IPS-18a (cell line): ENCODE measurements around the gene ACRV1.

Experiments used
- H3K27ac ChIP-seq: one replicate; pipeline ENCODE4 v1.5.1; 2013; ENCODE audit warnings: low read length
- H3K27me3 ChIP-seq: one replicate; pipeline ENCODE4 v1.6.1; 2013; ENCODE audit warnings: mild to moderate bottlenecking, low read length; ENCODE audit not compliant: control insufficient read depth, insufficient read depth
- H3K36me3 ChIP-seq: one replicate; pipeline ENCODE4 v1.6.1; 2013; ENCODE audit warnings: low read depth, low read length; ENCODE audit not compliant: control insufficient read depth
- H3K4me1 ChIP-seq: one replicate; pipeline ENCODE4 v1.6.1; 2013; ENCODE audit warnings: low read depth, low read length; ENCODE audit not compliant: control insufficient read depth
- H3K4me3 ChIP-seq: one replicate; pipeline ENCODE4 v1.5.1; 2013; ENCODE audit warnings: low read length
- H3K9ac ChIP-seq: one replicate; pipeline ENCODE4 v1.6.1; 2013; ENCODE audit warnings: mild to moderate bottlenecking, low read length, moderate library complexity
- H3K9me3 ChIP-seq: one replicate; pipeline ENCODE4 v1.6.1; 2013; ENCODE audit warnings: low read depth, low read length; ENCODE audit not compliant: control insufficient read depth

Gene ACRV1

DNA sequence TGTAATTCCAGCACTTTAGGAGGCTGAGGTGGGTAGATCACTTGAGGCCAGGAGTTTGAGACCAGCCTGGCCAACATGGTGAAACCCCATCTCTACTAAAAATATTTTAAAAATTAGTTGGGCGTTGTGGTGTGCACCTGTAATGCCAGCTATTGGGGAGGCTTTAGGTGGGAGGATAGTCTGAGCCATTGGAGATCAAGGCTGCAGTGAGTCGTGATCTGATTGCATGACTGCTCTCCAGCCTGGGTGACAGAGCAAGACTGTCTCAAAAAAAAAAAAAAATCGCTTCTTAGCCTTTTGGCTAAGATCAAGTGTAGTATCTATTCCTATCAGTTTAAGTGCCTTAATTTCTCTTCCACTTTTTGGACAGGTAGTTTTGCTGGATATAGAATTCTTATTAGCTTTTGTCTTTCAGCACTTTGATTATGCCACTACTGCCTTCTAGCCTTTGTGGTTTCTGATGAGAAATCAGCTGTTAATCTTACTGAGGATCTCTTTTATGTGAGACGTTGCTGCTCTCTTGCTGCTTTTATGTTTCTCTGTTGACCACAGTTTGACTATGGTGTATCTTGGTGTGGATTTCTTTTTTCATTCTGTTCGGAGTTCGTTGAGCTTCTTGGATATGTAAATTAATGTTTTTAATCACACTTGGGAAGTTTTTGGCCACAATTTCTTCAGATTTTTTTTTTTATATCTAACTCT lies 31.0 kb downstream of the ACRV1 start:
- peaks cover 79% of the 10 kb centered on the region for H3K36me3 ChIP-seq
- H3K4me1 ChIP-seq: no peaks in the 10 kb centered on the region

DNA sequence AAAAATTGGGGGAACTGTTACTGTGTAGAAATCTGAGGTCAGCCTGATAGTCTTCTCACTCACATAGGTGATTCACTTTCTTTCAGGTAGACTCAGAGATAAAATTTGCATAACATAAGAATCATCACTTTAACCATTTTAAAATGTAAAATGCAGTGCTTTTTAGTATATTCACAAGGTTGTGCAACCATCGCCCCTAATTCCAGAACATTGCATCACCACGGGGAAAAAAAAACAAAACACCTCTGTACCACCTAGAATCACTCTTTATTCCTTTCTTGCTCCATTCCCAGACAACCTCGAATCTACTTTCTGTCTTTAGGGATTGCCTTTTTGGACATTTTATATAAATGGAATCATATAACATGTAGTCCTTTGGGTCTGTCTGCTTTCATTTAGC lies 34.8 kb downstream of the ACRV1 start:
- Histone ChIP-seq H3K9me3 (no peaks in the 10 kb centered on the region), H3K4me3 (no peak overlapping the region), H3K36me3 (peaks cover 84% of the 10 kb centered on the region), H3K27ac (no peak overlapping the region), H3K9ac (no peak overlapping the region), H3K27me3 (no peaks in the 10 kb centered on the region), H3K4me1 (no peaks in the 10 kb centered on the region)

More for the DNA sequence above, 31.0 kb downstream of the ACRV1 start:
- H3K27me3 ChIP-seq: no peaks in the 10 kb centered on the region
- no peak overlapping the region for H3K27ac ChIP-seq
- H3K9me3 ChIP-seq: no peaks in the 10 kb centered on the region
- H3K4me3 ChIP-seq: no peak overlapping the region
- no peak overlapping the region for H3K9ac ChIP-seq

DNA sequence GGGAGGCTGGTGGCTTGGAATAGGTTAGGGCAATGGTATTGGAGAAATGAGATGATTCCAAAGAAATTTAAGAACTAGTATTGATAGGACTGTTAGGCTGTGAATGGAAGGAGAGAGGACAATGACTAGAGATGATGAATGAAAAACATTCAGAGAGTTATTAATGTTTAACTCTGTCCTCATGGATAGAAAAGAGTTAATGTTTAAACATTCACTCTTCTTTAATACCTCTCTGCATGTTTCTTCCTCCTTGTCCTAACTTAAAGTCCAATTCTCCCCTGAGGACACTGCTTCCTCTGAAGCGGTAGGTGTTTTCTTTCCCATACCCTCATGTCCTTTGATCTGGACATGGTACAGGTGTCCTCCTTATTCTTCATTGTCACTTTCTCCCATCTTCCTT lies 42.3 kb downstream of the ACRV1 start:
- Histone ChIP-seq H3K9me3 (no peaks in the 10 kb centered on the region), H3K27me3 (no peaks in the 10 kb centered on the region), H3K9ac (no peak overlapping the region), H3K36me3 (peaks cover 91% of the 10 kb centered on the region), H3K4me3 (no peak overlapping the region), H3K4me1 (no peaks in the 10 kb centered on the region), H3K27ac (no peak overlapping the region)

DNA sequence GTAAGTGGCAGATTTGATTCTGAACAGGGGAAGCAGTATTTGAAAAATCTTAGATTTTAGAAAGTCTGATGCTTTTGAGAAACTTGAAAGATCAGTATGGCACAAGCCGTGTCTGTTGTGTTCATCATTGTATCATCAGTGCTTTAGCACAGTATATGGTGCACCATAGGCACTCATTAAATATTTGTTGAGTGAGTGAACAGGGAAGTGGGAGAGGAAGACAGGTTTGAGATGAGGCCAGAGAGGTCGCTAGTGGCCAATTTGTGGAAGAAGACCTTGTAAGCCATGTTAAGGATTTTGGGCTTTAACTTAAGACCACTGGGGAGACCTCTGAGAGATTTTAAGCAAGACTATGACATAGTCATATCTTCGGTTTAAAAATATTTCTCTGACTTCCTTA lies 42.8 kb downstream of the ACRV1 start:
- no peak overlapping the region for H3K27ac ChIP-seq
- H3K36me3 ChIP-seq: peaks cover 95% of the 10 kb centered on the region
- H3K4me3 ChIP-seq: no peak overlapping the region
- H3K9me3 ChIP-seq: no peaks in the 10 kb centered on the region
- H3K4me1 ChIP-seq: no peaks in the 10 kb centered on the region
- no peak overlapping the region for H3K9ac ChIP-seq
- no peaks in the 10 kb centered on the region for H3K27me3 ChIP-seq

DNA sequence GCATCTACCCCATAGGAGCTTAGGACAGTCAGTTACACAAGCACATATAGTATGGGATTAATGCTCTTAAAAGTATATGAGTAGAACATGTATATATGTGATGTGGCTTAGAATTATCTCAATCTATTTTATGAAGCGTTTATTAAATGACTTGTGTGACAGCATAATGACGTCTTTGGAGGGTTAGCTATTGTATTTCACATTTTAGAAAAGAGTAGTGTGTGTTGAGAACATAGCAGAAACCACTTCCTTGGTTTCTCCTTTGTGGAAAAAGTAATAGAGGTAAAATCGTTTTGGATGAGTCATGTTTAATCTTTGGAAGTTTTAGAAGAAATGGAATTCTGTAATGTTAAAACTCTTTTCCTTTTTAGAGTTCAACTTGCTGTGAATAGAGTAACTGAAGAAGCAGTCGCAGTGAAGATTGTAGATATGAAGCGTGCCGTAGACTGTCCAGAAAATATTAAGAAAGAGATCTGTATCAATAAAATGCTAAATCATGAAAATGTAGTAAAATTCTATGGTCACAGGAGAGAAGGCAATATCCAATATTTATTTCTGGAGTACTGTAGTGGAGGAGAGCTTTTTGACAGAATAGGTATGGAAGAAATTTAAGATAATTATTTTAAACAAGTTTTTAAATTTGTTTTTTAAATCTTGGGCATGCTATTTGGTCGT lies 53.3 kb downstream of the ACRV1 start:
- no peak overlapping the region for H3K27ac ChIP-seq
- peaks cover 5% of the 10 kb centered on the region for H3K4me1 ChIP-seq
- H3K9ac ChIP-seq: peak overlapping the region; percentile 98
- H3K9me3 ChIP-seq: no peaks in the 10 kb centered on the region
- H3K36me3 ChIP-seq: peaks cover 42% of the 10 kb centered on the region
- peak overlapping the region; percentile 83 for H3K4me3 ChIP-seq
- H3K27me3 ChIP-seq: no peaks in the 10 kb centered on the region

DNA sequence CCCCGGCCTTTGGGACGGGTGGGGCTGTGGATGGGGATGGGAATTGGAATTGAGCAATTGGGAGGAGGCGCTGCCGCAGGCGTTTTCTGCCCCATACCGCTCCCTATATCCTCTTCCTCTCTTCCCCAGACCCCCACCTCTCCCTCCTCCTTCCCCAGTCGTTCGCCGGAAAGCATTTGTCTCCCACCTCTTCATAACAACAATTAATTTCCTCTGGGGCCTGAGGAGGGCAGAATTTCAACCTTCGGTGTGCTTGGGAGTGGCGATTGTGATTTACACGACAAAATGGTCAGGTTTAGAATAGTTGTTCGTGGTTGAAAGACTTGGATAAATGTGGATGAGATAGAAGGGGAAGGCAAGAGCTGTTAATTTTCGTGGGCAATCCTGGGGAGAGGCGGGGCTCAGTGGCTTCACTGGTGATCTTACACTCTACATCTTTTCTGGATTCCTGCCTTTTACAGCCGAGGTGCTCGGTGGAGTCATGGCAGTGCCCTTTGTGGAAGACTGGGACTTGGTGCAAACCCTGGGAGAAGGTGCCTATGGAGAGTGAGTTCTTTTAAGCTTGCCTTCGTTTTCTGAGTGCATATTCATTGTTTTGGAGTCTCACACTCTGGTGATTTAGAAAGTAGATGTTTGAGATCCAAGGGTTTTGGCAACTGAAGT lies 54.2 kb downstream of the ACRV1 start:
- Histone ChIP-seq H3K9ac (peak overlapping the region; percentile 98), H3K36me3 (peaks cover 40% of the 10 kb centered on the region), H3K4me3 (peak overlapping the region; percentile 83), H3K9me3 (no peaks in the 10 kb centered on the region), H3K4me1 (peaks cover 5% of the 10 kb centered on the region), H3K27me3 (no peaks in the 10 kb centered on the region), H3K27ac (peak overlapping the region; percentile 91)

DNA sequence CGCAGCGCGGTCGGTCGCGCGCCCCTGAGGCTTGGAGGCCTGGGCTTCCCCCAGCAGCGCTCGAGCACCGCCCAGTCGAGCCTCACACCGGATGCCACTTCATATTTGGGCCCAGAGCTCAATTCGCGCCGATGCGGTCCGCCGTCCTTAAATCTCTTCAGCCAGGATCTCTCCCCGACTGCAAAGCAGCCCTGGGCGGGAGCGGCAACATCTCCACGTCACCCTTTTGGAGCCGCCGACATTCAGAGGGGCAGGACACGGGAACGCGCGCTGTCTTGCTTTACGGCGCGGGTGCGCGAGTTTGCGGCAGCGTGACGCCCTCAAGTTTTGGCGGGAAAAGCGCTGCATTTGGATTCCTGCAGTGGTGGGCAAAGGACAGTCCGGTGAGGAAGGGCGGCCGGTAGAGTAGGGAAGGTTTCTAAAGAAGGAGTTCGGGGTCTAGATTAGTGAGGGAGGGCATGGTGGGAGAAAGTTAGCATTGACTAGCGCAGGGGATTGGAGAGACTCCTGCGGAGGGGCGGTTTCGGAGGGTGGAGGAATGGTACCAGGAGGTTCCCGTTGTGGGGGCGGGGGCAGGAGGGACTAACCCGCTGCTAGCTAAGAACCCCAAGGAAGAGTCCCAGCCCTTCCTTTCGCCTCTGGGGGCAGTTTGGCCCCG lies 54.9 kb downstream of the ACRV1 start:
- Histone ChIP-seq H3K27me3 (no peaks in the 10 kb centered on the region), H3K27ac (peak overlapping the region; percentile 91), H3K4me1 (peaks cover 5% of the 10 kb centered on the region), H3K4me3 (peak overlapping the region; percentile 83), H3K36me3 (peaks cover 41% of the 10 kb centered on the region), H3K9me3 (no peaks in the 10 kb centered on the region), H3K9ac (peak overlapping the region; percentile 98)

DNA sequence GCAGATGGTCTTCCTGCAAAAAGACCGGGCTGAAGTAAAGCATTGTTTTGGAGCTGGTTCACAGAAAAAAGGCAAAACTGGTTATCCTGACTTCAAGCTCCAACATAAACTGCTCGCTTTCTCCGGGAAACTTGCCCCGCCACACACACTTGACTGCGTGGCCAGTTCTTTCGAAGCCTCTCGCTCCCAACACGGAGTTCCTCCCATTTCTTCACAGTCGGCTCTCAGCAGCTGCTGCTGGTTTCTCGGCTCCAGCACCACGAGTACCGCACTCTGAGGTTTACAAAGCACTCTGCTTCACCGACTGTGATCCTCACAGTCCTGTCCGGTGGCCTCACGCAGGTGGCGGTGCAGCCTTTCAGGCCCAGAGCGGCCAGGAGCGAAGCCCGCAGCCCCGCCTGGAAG lies 55.4 kb downstream of the ACRV1 start:
- H3K4me1 ChIP-seq: peaks cover 5% of the 10 kb centered on the region
- no peaks in the 10 kb centered on the region for H3K27me3 ChIP-seq
- H3K9me3 ChIP-seq: no peaks in the 10 kb centered on the region
- peak overlapping the region; percentile 83 for H3K4me3 ChIP-seq
- peaks cover 42% of the 10 kb centered on the region for H3K36me3 ChIP-seq
- peak overlapping the region; percentile 91 for H3K27ac ChIP-seq
- H3K9ac ChIP-seq: peak overlapping the region; percentile 98

DNA sequence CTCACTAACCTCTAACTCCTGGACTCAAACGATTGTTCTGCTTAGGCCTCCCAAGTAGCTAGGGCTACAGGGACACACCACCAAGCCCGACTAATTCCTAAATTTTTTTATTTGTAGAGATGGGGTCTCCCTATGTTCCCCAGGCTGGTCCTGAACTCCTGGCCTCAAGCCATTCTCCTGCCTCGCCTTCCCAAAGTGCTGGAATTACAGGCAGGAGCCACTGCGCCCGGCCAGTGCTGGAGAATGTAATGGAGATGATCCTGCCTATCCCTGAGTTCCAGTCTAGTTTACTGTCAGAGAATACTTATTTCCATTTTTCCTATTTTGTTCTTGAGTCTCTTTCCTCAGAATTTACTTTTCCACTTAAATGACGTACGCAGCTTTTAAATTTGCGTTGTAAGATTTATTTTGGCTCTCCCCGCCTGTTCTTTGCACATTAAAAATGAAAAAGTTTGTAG lies 55.9 kb downstream of the ACRV1 start, which contains the start of gene CHEK1:
TSS of gene CHEK1 (plus strand) at position 408 of the 458 bp plus-strand sequence. CDS start 1,606 bp downstream, outside the sequence.
- Histone ChIP-seq H3K4me3 (peak within 1 kb of the TSS; percentile 83), H3K27me3 (no peaks in the 10 kb centered on the region), H3K27ac (peak within 1 kb of the TSS; percentile 91), H3K4me1 (peaks cover 5% of the 10 kb centered on the region), H3K36me3 (peaks cover 42% of the 10 kb centered on the region), H3K9me3 (no peaks in the 10 kb centered on the region), H3K9ac (peak within 1 kb of the TSS; percentile 98)

DNA sequence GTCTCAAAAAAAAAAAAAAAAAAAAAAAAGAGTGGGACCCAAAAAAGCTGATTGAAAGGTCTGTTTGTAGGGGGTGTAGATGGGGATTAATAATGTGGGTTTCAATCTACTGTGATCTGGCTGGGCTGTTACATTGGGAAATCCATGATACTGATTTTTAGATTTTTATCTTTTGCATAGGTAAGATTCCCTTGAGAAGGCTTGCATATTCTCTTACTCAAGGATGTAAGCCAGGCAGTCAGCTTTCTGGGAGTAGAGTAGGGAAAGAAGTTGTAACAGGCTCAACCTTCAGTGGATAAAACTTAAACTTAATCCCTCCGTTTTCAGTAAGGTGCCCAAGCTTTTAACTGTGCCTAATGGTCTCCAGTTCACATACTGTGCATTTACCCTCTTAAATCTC lies 57.6 kb downstream of the ACRV1 start:
- Histone ChIP-seq H3K27ac (no peak overlapping the region), H3K4me3 (no peak overlapping the region), H3K9ac (no peak overlapping the region), H3K9me3 (no peaks in the 10 kb centered on the region), H3K4me1 (peaks cover 5% of the 10 kb centered on the region), H3K27me3 (no peaks in the 10 kb centered on the region), H3K36me3 (peaks cover 46% of the 10 kb centered on the region)

DNA sequence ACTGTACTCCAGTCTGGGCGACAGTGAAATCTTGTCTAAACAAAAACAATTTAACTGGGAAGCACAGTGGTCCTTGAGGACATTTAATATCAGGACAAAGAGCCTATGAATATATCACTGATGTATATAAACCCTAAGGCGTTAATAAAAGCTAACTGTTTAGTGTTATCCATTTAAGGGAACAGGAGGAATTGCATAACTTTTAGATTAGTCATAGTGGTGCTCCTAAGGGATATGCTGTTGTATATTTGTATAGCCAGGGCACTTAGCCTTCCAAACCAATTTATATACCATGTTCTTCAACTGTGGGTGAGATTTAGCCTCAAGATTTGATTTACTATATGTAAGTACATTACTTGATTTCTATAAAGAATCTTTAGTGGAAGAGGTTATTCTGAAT lies 58.7 kb downstream of the ACRV1 start:
- Histone ChIP-seq H3K27me3 (no peaks in the 10 kb centered on the region), H3K36me3 (peaks cover 51% of the 10 kb centered on the region), H3K9me3 (no peaks in the 10 kb centered on the region), H3K4me3 (no peak overlapping the region), H3K9ac (no peak overlapping the region), H3K4me1 (peaks cover 4% of the 10 kb centered on the region), H3K27ac (no peak overlapping the region)
